NCI-H460 (cell line): ENCODE results near the gene SMCP. TPM values are rescaled to one million over a fixed set of nuclear protein-coding genes. Genes with fewer than 3 reads are reported as not detected.

Experiments
- DNase-seq: peaks from one replicate; pipeline ENCODE4 v3.0.0-alpha.2; 2016; ENCODE audit warnings: low read depth; ENCODE audit errors: extremely low read depth
- total RNA-seq: library from RNA; depleted of rRNA; stranded (reverse); fragments of >200 nt; shearing (Covaris generic); gene quantifications from 2 replicates; pipeline ENCODE4 v1.2.3, GENCODE V29; 2014

SMCP gene
- total RNA-seq, 1 experiment from 2014 or later = not detected

DNA sequence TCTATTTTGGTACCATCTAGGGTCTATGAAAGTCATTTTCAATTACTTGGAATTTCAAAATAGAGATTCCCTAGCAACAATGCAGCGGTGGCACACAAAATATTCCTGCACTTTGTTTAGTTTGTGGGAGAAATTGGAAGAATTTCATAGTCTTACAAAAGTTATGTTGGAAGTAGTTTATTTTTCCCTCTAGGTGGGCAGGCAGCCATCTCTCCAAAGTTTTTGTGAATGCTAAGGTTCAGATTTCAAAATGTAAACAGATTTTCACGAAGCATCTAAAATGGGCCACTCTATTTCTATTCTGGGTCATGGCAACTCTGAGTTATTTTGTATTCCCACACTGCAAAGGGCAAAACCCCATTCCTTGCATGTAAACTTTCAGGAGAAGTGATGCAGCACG, 8.0 kb downstream of the SMCP start:
- no peak for DNase-seq

DNA sequence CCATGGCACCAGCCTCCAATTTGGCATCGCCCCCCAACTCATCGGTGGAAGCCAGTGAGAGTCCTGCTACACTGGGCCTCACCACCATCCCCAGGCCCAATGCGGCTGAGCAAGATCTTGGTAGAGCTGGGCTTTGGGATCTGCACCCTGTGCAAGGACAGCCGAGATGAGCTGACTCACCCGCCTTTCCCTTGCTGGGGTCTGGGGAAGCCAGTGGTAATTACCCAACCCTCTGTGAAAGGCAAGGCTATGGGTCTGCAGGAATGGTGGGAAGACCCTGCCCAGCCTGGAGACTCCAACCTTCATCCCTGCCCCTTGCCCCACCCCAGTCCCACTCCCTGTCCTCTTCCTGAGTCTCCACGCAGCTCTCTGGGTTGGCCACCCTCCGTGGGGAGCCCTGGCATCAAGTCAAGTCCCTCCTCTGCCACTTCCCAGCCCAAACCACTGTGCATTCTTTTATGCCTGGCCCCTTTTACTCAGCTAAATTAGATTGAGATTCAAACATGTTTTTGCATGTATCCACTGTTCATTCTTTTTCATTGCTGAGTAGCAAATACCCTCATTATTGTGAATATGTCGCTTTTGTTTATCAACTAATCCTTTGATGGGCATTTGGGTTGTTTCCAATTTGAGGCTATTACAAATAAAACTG, 8.8 kb downstream of the SMCP start:
- DNase-seq = no peak

- DNase-seq = no peak
Observed at GRCh38 chr1:152888126-152888525, 10.0 kb downstream of the SMCP start.

- no peak for DNase-seq
Observed at GRCh38 chr1:152899027-152899426, 20.9 kb downstream of the SMCP start.

DNA sequence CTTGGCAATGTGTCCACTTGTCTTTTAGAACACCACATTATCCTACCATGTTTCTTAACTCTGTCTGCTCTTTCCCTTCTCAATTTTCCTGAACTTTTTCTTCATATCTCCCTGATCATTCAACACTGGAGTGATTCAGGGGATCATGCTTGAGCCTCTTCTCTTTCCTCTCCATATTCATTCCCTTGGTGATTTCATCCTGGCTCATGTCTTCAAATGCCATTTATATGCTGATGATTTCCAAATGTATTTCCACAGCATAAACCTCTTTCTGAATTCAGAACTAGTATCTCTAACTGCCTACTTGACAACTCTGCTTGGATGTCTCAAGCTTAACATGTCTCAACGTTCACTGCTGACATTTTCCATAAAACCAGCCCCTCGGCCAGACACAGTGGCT, 21.8 kb downstream of the SMCP start:
- DNase-seq = no peak

DNA sequence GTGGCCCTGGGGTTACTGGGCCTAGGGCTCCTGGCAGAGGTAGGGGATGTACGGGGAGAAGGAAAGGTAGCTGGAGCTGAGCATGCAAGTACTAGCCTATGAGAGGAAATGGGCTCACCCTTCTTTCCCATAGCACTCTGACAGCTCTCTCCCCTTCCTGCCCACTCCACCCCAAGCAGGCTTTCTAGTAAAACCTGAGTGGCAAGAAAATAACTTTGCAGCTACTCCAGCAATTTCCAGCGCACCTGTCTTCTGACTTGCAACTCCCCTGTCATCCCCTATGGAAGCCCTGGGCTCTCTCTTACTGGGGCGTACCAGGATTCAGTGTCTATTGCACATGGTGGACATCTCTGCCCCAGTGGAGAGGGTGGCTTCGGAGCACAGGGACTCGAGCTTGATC, 23.5 kb downstream of the SMCP start:
- no peak for DNase-seq

DNA sequence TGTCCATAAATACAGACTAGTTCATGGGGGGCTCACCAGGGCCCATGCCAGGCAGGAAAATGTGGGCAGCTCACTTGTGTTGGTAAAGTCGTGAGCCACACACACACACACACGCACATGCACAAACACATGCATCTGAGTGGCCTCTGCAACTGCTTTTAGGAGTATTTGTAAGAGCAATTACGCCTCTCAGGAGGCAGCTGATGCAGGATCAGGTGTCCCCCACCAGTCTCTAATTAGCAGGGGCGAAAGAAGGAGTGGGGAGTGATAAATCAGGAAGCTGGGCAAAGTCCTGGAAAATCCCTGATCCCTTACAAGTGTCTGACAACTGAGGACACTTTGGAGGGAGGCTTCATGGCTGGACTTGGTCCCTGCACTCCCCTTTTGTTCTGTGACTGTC, 24.5 kb downstream of the SMCP start:
- no peak for DNase-seq

- DNase-seq = no peak
Observed at GRCh38 chr1:152904688-152905440, 26.7 kb downstream of the SMCP start.

DNA sequence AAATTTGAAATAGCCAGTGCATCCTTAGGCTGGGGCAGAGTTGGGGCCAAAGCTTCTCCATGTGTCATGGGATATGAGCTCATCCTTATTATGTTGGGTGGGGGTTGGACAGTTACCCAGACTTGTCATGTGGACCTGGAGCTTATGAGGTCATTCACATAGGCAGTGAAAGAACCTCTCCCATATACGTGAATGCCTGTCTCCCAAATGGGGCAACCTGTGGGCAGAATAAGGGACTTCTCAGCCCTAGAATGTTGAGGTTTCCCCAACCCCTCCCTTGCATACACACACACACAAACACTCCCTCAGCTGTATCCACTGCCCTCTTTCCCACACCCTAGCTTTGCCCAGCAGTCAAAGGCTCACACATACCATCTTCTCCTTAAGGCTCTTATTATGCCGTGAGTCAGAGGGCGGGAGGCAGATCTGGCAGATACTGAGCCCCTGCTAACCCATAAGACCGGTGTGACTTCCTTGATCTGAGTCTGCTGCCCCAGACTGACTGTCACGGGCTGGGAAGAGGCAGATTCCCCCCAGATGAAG, 28.0 kb downstream of the SMCP start:
- no peak for DNase-seq

- no peak for DNase-seq
Observed at GRCh38 chr1:152907686-152908601, 29.8 kb downstream of the SMCP start, which contains the start of gene IVL. Gene IVL (plus strand): TSS chr1:152908546. CDS start chr1:152909798, 1,252 bp downstream.

GRCh38 chr1:152909206-152909605, 31.1 kb downstream of the SMCP start:
- DNase-seq = no peak

GRCh38 chr1:152912471-152912870, 34.3 kb downstream of the SMCP start:
- no peak for DNase-seq

DNA sequence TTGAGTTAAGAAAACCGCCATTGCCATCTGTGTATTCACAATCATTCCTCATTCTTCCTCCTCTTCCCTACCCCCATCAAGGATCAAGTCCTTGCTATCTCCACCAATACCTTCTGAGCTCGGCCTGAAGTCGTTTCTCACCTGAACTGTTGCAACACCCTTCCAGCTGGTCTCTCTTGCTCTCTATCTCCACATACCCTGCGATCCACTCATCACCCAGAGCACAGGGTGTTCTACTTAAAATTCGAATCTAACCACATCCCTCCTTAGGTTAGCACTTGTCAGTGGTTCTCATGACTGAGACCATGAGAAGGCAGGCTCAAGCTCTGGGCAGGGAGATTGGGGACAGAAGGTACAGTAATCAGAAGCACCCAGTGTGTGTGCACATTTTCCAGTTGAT, 34.8 kb downstream of the SMCP start:
- DNase-seq = no peak

DNA sequence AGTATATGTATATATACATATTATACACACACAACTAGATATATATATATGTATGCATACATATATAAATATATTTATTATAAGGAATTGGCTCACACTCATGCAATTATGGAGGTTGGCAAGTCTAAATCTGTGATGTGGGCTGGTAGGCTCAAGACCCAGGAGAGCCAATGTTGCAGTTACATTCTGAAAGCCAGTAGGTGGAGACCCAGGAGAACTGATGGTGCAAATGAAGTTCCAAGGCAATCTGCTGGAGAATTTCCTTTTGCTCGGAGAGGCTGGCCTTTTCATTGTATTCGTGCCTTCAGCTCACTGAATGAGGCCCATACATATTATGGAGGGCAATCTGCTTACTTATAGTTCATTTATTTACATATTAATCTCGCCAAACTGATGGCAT, 39.7 kb downstream of the SMCP start:
- peak; percentile 44 for DNase-seq

DNA sequence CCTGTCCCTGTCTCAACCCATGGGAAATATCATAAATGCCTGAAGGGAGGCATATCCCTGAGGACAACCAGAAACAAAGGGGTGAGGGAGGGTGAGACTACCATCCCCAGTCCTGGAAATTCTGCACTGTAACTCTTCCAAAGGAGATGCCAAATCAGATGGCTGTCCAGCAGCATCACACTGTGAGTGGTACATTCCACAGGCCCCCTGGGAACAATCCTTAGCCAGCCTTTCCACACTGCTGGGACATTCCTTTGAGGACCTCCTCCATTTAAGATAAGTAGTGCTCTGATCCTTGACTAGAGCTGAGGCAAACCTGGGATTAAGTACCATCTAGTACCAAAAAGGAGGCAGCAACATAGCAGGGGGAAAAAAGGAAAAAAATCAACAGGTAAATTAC, 40.9 kb downstream of the SMCP start:
- no peak for DNase-seq

DNA sequence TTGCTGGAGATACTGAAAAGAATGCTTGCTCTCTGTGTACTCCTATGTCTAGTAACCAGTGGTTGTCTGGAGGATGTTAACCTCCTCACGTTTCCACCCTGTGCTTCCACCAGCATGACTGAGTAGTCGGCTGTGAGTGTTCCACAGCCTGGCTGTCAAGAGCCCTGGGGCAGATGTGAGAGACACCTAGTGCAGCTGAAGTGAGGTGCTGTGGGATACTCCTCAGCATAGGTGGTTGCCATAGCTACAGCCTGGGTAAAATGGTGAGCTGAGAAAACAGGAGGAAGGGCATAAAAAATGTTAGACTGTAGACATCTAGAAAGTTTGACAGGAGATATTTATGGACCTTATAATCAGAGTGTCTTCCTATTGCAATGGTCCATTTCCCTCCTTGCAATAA, 46.1 kb downstream of the SMCP start:
- no peak for DNase-seq

GRCh38 chr1:152926091-152926490, 48.0 kb downstream of the SMCP start:
- DNase-seq = peak; percentile 13

DNA sequence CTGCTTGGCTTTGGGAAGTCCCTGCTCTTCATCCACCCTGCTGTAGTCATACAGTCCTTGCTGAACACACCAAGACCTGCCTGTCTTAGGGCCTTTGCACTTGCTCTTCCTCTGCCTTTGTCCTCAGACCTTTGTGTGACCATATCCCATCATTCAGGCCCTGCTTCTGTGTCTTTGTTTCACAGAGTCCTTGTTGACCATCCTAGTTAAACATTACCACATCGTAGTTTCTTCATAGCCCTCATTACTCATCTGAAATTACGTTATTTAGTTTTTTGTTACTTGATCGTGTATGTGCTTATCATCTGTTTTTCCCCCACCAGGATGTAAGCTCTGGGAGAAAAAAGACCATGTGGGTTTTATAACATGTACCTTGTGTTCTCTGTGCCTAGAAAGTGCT, 50.5 kb downstream of the SMCP start:
- no peak for DNase-seq

DNA sequence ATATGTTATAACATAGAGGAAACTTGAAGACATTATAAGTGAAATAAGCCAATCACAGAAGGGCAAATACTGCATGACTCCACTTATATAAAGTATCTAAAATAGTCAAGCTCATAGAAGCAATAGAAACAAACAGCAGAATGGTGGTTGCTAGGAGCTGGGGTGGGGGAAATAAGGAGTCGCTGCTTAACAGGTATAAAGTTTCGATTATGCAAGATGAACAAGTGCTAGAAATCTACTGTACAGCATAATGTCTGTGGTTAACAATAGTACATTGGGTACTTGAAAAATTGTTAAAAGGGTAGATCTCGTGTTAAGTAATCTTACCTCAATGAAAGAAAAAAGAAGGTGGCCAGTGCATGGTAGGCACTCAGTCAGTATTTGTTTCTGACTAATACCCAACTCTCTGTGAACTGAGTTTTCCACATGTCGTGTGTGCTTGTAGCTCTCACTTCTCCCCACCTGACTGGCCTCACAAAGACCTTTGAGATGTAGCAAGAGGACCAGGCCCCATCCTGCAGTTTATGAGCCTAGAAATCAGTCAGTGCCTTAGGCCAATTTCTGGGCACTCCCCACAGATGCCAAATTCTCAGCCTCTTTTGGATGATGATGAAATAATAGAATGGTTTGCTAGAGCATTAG, 54.2 kb downstream of the SMCP start:
- no peak for DNase-seq

DNA sequence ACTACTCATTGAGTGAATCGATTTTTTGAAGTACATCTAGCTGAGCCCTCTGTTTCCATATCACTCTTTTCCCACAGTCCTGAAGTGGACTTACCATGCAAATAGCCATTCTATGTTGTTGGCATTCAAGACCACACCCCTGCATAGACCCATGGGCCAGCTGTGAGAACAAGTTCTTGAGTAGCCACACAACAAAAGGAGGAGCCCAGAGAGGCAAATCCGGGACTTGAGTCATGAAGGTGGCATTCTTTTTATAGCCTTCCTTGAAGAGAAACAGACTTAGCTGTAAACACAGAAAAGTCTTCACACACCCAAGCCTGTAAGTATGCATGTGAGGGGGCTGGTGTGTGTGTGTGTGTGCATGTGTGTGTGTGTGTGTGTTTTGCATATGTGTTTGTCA, 55.1 kb downstream of the SMCP start:
- no peak for DNase-seq
